HG03432 (cell line): Measurements from ENCODE around the gene TBC1D32.
"Not testable (repeated sequence)": the region's sequence is repeated elsewhere in the genome, so short reads cannot be mapped to it uniquely, and the experiment has no call there.

Experiments
- ATAC-seq: cut with Tn5 transposase; IDR thresholded peaks from one replicate; pipeline ENCODE4 v1.9.1; 2021; ENCODE audit warnings: mild to moderate bottlenecking, moderate library complexity; ENCODE audit not compliant: unreplicated experiment

The TBC1D32 gene

GRCh38 chr6:121223212-121223611 is 111.1 kb downstream of the TBC1D32 start:
- no peak for ATAC-seq

- ATAC-seq, result no peak
Measured at GRCh38 chr6:121222656-121223055, 111.6 kb downstream of the TBC1D32 start.

GRCh38 chr6:121216928-121217327 is 117.4 kb downstream of the TBC1D32 start:
- no peak for ATAC-seq

- not testable (repeated sequence) for ATAC-seq
Measured at GRCh38 chr6:121213341-121213740, 120.9 kb downstream of the TBC1D32 start.

- no peak for ATAC-seq
Measured at GRCh38 chr6:121210943-121211342, 123.3 kb downstream of the TBC1D32 start.

- ATAC-seq, result peak; percentile 58
Measured at GRCh38 chr6:121205569-121205968, 128.7 kb downstream of the TBC1D32 start.

- ATAC-seq, result no peak
Measured at GRCh38 chr6:121201105-121201504, 133.2 kb downstream of the TBC1D32 start.

- not testable (repeated sequence) for ATAC-seq
Measured at GRCh38 chr6:121196042-121196441, 138.2 kb downstream of the TBC1D32 start.

- no peak for ATAC-seq
Measured at GRCh38 chr6:121190122-121190521, 144.2 kb downstream of the TBC1D32 start.

GRCh38 chr6:121188356-121188755 is 145.9 kb downstream of the TBC1D32 start:
- no peak for ATAC-seq

- ATAC-seq, result no peak
Measured at GRCh38 chr6:121187833-121188200, 146.5 kb downstream of the TBC1D32 start.

- ATAC-seq, result no peak
Measured at GRCh38 chr6:121187200-121187832, 147.0 kb downstream of the TBC1D32 start.

GRCh38 chr6:121183742-121184141 is 150.5 kb downstream of the TBC1D32 start:
- ATAC-seq, result no peak

- no peak for ATAC-seq
Measured at GRCh38 chr6:121175827-121176226, 158.5 kb downstream of the TBC1D32 start.

GRCh38 chr6:121172451-121172850 is 161.8 kb downstream of the TBC1D32 start:
- ATAC-seq, result not testable (repeated sequence)

GRCh38 chr6:121171879-121172278 is 162.4 kb downstream of the TBC1D32 start:
- no peak for ATAC-seq

- no peak for ATAC-seq
Measured at GRCh38 chr6:121161886-121162285, 172.4 kb downstream of the TBC1D32 start.

- no peak for ATAC-seq
Measured at GRCh38 chr6:121160276-121160675, 174.0 kb downstream of the TBC1D32 start.

GRCh38 chr6:121158891-121159290 is 175.4 kb downstream of the TBC1D32 start:
- ATAC-seq, result no peak

GRCh38 chr6:121158438-121158837 is 175.8 kb downstream of the TBC1D32 start:
- ATAC-seq, result no peak

GRCh38 chr6:121157906-121158305 is 176.4 kb downstream of the TBC1D32 start:
- no peak for ATAC-seq

- ATAC-seq, result no peak
Measured at GRCh38 chr6:121143476-121143875, 190.8 kb downstream of the TBC1D32 start.

- ATAC-seq, result no peak
Measured at GRCh38 chr6:121142093-121142492, 192.2 kb downstream of the TBC1D32 start.
